GM19351 (cell line): ENCODE results near the gene PRM1.
"Not testable (repeated sequence)": the region's sequence is repeated elsewhere in the genome, so short reads cannot be mapped to it uniquely, and the experiment has no call there.

Experiments
- ATAC-seq: cut with Tn5 transposase; IDR thresholded peaks from one replicate; pipeline ENCODE4 v1.9.1; 2021; ENCODE audit warnings: mild to moderate bottlenecking, moderate library complexity; ENCODE audit not compliant: unreplicated experiment

The PRM1 gene

DNA sequence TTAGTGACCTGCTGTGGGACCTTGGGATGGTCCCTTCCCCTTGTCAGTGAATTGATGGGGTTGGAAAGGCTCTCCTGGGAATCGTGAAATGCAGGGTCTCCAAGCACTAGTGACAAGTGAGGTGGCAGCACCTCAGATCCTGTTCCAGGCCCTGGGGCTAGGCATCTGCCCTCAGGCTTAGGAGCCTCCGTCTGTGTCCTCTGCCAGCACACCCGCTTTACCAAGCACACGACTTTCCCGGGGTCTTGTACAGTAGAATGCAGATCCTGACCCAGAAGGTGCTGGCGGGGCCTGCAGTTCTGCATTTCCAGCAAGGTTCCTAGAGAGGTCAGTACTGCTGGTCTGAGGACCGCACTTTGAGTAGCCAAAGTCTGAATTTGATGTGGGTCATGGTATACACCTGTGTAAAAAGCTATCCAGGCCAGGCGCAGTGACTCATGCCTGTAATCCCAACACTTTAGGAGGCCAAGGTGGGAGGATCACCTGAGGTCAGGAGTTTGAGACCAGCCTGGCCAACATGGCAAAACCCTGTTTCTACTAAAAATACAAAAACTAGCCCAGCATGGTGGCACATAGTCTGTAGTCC is 33.3 kb upstream of the PRM1 start:
- ATAC-seq, result no peak

DNA sequence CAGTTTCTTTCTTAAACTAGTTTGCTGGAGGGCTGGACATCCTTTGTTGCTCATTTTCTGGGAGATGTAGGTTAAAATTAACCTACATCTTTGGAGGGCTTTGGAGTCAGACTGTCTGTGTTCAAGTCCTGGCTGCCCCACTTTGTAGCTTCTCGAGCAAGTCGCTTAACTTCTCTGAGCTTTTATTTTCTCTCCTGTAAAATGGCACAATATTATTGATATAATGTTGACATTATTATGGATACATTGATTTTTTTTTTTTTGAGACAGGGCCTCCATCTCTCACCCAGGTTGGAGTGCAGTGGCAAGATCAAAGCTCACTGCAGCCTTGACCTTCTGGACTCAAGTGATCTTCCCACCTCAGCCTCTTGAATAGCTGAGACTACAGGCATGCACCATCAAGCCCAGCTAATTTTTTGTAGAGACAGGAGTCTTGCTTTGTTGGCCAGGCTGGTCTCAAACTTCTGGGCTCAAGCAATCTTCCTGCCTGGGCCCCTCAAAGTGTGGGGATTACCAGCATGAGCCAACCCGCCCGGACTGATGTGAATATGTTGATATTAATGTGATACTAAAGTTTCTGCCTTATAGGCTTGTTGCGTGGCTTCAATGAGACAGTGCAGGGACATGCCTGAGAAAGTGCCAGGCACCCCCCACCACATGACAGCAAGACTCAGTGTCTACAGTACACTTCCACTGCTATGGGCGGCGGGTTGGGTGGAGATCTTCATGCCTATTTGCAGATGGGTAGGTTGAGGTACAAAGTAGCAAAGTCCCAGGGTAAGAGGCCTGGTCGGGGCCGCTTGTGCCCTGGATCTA is 32.6 kb upstream of the PRM1 start:
- no peak for ATAC-seq

DNA sequence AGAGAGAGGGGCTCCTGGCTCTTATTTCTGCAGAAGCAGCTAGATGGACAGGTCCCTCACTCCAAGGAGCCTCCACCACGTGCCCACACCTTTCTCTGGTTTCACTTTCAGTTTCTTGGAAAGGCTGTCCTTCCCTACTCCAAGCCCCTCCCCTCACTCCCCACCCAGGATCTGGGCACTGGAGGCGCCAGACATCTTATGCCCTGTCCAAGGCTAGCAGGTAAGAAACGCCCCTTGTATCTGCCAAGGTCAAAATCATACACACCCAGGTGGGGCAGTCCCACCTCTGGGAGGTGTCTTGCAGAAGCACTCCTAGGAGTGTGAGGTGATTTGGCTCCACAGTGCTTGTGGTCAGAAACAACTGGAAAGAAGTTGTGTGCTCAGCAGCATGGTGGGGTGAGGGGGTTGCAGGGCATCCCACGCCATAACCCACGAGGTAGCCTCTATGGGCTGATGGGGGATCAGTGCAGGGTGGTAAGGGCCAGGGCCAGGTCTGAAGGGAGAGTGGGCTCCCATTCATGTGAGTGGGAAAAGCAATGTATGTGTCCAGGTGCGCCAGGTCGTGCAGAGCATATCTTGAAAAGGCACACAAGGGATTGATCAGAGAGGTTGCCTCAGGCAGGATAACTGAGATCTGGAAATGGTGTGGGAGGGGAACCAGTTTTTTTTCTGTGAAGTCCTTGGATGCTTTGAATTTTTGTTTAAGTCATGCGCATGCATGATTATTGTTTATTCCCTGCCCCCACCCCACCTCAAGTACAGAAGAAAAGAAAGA is 31.8 kb upstream of the PRM1 start:
- ATAC-seq, result no peak

DNA sequence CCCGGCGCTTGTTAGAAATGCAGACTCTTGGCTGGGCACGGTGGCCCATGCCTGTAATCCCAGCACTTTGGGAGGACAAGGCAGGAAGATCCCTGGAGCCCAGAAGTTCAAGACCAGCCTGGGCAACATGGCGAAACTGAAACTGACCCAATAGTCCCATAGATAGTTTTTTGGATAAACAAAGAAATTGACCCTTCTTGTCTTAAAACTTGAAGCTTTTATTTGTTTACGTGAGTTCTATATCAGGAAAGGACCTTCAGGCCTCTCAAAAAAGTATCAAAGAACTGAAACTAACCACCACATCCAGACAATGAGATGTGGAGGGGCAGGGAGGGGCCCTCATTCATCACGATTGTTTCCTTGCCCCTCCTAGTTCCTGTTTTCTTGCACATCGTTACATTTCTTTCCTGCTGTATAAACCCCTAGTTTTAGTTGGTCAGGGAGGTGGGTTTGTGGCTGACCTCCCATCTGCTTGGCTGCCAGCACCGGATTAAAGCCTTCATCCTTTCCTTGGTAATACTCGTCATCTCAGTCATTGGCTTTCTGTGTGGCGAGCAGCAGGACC is 29.9 kb upstream of the PRM1 start:
- peak; percentile 42 for ATAC-seq

DNA sequence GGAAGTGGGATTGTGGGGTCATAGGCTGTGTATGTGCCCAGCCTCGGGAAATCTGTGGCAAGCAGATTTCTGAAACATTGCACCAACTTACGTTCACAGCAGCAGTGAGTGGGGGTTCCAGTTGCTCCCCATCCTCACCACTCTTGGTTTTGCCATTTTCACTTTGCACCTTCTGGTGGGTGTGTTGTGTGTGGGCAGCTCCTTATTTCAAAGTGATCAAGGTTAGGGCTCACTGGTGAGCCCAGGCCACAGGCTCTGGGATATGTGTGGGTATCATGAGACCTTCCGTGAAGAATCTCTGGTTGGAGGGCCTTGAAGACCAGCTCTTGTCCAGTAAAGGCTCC is 29.5 kb upstream of the PRM1 start:
- no peak for ATAC-seq

DNA sequence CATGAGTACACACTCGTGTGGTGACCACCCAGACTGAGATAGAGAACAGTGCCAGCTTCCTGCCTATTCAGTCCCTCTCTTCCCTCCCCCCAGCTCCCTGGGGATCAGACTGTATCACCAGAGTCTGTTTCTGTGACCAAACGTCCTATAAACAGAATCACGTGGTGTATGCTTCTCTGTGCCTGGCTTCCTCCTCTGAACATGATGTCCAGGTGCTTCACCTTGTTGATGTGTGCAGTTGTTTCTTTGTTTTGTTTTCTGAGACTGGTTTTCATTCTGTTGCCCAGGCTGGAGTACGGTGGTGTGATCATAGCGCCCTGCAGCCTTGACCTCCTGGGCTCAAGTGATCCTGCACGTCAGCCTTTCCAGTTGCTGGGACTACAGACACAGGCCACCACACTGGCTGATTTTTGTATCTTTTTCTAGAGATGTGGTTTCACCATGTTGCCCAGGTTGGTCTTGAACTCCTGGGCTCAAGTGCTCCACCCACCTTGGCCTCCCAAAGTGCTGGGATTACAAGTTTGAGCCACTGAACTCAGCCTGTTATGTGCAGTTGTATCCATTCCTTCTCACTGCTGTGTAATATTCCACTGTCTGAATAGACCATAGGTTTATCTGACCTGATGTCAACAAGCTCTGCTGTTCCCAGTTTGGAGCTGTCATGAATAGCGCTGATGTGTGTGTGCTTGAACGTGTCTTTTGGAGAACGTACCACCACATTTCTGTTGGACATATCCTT is 28.9 kb upstream of the PRM1 start:
- ATAC-seq, result no peak

DNA sequence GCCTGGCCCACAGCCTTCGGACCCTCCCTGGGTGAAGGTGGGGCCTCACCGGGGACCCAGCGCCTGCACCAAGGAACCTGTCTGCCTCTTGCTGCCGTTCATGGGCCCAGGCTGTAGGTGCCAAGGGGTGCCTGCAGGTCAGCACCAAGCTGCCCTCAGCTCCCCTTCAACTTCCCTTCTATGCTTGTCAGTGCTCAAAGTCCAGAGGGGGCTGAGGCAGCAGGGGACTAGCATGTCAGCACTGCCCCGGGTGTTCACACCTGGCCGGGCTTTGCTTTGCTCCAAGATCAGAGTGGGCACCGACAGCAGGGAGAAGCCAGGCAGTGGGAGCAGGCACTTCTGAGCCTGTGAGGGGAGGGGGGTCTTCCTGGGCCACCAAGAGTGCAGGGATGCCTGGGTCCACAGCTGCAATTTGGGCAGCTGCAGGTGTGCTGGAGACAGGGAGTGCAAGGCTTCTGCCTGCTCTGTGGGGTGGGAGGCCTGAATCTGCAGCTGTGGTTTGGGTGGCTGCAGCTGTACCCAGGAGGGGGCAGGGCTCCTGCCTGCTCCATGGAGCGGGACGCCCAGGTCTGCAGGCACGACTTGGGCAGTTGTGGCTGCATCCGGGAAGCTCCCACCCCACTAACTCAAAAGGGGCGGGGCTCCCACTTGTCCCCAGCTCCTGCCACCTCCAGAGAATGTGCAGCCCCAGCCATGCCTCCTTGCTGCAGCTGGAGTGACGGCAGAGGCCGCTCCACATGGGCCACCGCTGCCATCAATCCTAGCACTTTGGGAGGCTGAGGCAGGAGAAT is 27.6 kb upstream of the PRM1 start:
- no peak for ATAC-seq

DNA sequence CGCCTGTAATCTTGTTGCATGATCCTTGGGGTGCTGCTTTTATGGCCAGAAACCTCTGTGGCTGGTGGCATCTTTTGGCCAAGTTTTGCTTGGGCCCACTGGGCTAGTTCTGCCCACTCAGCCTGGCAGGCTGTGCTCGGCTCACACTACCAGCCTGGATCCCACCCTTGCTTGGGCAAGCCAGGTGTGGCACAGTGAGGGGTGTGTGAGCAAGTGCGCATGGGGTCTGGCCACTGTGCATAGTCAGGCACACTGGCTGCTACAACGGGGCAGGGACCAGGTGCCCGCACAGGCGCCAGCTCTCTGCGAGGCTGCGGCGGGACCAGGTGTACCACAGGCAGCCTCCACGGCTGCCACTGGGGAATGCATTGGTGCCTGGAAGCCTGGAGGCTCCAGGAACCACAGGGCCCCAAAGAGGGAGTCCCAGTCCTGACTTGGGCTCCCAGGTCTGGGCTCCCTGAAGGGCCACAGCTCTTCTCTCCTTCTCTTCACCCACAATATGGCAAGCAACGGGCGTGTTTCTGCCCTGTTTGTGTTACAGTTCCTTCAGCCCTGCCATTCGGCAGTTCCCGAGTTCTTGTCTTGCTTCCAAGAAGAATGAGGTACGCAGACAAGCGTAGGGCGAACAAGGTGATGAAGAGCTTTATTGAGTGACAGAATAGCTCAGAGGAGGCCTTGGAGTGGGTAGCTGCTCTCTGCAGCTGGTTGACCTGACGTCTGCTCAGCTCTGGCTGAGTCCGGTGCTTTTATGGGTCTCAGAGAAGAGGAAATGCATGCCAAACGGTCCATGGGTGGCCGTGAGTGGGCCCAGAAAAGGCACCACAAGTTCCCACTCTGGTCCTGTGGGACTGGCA is 26.7 kb upstream of the PRM1 start:
- ATAC-seq, result no peak

DNA sequence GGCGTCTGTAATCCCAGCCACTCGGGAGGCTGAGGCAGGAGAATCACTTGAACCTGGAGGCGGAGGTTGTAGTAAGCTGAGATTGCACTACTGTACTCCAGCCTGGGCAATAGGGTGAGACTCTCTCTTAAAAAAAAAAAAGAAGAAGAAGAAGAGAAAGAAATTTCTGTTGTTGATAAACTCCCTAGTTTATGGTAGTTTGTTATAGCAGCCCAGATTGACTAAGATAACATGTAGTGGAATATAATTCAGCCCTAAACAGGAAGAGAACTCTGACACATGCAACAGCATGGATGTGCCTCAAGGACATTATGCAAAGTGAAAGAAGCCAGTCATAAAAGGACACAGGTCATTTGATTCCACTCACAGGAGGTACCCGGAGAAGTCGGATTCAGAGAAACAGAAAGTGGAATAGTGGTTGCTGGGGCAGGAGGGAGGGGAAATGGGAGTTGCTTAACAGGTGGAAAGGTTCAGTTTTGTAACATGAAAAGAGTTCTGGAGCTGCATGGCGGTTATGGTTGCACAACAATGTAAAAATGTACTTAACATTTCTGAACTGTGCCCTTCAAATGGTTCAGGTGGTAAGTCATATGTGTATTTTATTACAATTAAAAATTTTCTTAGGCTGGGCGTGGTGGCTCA is 26.0 kb upstream of the PRM1 start:
- no peak for ATAC-seq

DNA sequence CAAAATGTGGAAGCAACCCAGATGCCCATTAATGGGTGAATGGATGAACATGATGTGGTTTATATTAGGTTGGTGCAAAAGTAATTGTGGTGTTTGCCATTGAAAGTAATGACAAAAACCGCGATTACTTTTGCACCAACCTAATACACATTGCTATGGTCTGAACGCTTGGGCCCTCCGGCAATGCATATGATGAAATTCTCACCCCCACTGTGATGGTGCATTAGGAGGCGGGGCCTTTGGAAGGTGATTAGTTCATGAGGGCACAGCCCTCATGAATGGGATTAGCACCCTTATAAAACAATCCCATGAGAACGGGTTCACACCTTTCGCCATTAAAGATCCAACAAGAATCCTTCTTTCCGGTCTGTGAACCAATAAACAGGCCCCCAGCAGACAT is 25.3 kb upstream of the PRM1 start:
- ATAC-seq, result no peak

DNA sequence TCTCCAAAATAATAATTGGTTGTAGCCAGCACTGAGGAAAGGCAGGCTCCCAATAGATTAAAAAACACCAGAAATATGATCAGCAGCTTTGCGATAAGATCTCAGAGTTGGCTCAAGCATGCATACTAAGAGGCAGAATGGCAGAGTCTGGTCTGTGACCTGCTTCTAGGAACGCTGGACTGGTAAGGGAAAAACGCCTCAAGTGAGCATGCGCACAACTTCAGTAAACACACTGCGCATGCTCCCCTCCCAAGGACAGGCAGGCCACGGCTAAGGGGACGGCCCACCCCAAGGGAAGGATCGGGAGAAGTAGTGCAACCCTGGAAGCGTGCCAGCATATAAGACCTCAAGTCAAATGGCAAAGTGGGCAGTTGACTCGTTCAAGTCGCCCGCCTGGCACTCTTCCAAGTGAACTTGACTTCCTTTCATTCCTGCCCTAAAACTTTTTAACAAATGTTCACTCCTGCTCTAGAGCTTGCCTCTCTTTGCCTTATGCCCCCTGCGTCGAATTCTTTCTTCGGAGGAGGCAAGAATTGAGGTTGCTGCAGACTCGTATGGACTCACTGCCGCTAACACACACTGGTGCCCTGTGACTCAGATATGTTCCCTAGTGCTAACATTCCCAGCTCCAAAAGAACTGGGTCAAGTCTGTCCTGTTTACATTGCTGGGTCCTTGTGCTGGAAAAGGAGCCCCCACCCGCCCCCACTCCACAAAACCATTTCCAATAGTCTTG is 22.4 kb upstream of the PRM1 start:
- no peak for ATAC-seq

DNA sequence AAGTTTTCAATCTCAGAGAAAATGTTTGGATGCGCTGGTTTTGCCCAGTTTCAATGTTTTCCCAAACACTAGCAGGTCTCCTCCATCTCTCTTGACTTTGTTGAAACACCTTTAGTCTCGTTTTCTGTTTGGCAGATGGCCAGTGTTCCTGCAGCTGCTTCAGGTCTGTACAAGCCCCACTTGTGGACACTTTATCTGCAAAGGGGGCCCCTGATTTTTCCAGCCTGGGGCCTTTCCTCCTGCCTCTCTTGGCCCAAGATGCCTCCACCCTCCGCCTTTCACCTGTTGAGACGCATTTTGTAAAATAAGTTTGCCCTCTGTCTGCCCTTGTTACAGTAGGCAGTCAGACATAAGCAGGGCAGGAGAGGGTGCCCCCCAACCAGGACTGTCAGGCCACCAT is 21.8 kb upstream of the PRM1 start:
- ATAC-seq, result no peak

DNA sequence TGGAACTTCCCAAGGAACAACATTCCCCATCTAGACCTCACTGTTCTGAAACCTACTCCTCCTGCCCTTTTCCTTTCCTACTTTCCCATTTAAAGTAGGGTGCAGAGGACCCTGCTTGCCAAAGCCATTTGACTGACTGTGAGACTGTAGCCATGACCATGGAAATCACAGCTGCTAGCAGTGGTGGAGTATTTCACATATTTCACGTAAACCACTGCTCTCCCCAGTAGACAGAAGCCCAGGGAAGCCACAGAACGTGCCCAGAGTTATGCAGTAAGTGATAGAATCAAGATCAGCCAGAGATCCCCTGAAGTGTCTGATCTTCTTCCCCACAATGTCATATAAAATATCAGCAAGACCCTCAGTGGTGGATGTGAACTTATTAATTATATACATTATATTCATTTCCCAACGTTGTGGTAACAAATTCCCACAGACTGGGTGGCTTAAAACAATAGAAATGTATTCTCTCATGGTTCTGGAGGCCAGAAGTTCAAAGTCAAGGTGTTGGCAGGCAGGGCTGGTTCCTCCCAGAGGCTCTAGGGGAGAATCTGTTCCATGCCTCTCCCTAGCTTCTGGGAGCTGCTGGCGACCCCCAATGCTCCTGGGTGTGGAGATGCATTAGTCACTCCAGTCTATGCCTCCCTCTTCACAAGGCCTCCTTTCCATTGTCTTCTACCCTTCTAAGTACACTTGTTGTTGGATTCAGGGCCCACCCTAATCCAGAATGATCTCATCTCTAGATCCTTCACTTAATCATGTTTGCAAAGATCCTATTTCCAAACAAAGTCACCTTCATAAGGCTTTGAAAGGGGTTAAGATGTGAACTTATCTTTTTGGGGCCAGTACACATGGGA is 20.7 kb upstream of the PRM1 start:
- ATAC-seq, result no peak

DNA sequence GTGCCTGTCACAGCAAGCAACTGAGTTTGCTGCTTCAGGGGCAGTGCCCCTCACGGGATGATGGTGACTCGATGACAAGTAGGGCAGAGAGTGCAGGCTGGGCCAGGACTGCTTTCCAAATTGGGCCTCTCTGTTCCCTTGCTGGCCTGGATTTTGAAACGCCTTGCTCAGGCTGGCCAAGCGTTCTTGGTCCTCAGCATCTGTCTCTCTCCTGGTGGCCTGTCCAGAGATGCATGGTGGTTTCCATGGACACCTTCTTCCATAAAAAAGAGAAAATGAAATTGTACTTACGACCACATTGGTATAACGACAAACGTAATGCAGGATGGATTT is 19.4 kb upstream of the PRM1 start:
- no peak for ATAC-seq

DNA sequence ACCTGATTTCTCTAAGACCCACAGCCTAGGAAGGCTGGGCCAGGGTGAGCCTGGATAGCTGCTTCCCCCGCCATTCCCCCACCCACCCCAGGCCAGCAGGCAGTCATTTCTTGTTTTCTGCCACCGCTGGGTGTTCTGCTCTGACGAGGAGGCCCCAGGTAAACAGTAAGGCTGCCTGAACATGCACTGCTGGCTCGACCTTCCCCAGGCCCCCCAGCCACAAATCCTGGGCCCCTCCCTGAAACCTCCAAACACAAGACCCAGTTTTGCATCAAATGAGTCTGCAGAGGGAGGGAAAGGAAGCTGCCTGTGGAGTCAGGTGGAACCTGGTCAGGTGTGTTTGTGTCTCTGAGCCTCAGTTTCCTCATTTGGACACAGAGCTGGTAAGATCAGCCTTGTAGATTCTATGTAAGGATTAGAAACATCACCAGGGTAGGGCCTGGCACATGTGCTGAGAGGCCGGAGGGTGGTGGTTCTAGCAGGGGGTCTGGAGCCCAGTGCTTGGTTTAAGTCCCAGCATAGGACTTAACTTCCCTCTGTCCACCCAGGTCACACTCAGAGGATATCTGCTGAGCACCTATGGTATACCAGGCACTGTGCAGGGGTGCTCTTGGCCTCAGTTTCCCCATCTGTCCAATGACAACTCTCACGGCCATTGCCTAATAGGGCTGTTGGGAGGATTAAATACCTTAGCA is 18.9 kb upstream of the PRM1 start:
- no peak for ATAC-seq

DNA sequence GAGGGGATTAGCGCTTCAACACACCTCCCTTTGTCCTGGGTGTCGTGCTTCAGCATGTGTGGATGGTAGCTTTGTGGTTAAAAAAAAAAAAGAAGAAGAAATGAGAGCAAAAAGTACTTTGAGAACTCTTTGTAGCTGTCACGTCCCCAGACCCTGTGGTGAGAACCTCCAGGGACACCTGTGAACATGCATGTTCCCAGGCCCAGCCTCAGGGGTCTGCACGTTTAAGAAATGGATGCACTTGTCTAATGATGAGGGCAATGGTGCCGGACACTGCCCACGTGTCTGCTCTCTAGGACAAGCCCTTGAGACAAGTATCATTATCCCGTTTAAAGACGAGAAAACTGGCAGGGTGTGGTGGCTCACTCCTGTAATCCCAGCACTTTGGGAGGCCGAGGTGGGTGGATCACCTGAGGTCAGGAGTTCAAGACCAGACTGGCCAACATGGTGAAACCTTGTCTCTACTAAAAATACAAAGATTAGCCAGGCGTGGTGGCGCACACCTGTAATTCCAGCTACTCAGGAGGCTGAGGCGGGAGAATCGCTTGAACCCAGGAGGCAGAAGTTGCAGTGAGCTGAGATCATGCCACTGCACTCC is 17.9 kb upstream of the PRM1 start:
- not testable (repeated sequence) for ATAC-seq
